Right atrium auricular region (tissue), 2 donors: ENCODE measurements around the gene C5. TPM values are rescaled to one million over a fixed set of nuclear protein-coding genes. Genes with fewer than 3 reads are reported as not detected.
A peak's percentile ranks its signal among the peaks of the same experiment; 100 is the strongest.

Experiments
- DNase-seq: peaks from one replicate; pipeline ENCODE4 v3.0.0-alpha.2; 2019; ENCODE audit warnings: low spot score
- H3K27ac ChIP-seq, 2 donors: fragments of 200-600 bp; sonication (generic); 1 replicate in 1 of 2; 2 replicates in 1 of 2; pipeline ENCODE4 v1.5.1; 2016 to 2019
- H3K27me3 ChIP-seq, 2 donors: fragments of 200-600 bp; sonication (generic); one replicate each; pipeline versions ENCODE4 v1.5.1 to v1.6.0; 2017 to 2019
- H3K36me3 ChIP-seq: fragments of 200-600 bp; sonication (generic); one replicate; pipeline ENCODE4 v1.5.1; 2016
- H3K4me1 ChIP-seq, 2 donors: fragments of 200-600 bp; sonication (generic); one replicate each; pipeline versions ENCODE4 v1.5.1 to v1.6.0; 2017 to 2019
- H3K4me3 ChIP-seq, 2 donors: fragments of 200-600 bp; sonication (generic); 1 replicate in 1 of 2; 2 replicates in 1 of 2; pipeline ENCODE4 v1.5.1; 2017 to 2019; ENCODE audit warnings: mild to moderate bottlenecking in 1 of 2, moderate library complexity in 1 of 2
- H3K9me3 ChIP-seq, 2 donors: fragments of 200-600 bp; sonication (generic); one replicate each; pipeline ENCODE4 v1.5.1; 2019
- total RNA-seq, 2 donors: library from RNA; depleted of rRNA; stranded (reverse); fragments of >200 nt; gene quantifications; one replicate each; pipeline ENCODE4 v1.1.0, GENCODE V29; 2016
- TF ChIP-seq, protein P1 (sequence below), 2 donors: fragments of 200-600 bp; sonication (generic); IDR thresholded peaks; one replicate each; pipeline ENCODE4 v1.5.1; 2019; ENCODE audit warnings: antibody characterized with exemption in 2 of 2

C5 gene
- total RNA-seq, 2 donors from 2014 or later, result 0.82 to 1.1 TPM

DNA sequence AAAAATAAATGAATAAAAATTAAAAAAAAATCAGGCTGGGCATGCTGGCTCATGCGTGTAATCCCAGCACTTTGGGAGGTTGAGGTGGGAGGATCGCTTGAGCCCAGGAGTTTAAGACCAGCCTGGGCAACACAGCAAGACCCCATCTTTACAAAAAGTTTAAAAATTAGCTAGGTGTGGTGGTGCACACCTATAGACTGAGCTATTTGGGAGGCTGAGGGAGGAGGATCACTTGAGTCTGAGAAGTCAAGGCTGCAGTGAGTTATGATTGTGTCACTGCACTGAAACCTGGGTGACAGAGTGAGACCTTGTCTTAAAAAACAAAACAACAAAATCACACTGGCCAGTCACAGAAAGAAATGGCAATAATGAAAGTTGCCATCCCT lies 21.3 kb upstream of the C5 start:
- peak overlapping the region in 1 of 2 donors; percentile 43 for H3K4me3 ChIP-seq

DNA sequence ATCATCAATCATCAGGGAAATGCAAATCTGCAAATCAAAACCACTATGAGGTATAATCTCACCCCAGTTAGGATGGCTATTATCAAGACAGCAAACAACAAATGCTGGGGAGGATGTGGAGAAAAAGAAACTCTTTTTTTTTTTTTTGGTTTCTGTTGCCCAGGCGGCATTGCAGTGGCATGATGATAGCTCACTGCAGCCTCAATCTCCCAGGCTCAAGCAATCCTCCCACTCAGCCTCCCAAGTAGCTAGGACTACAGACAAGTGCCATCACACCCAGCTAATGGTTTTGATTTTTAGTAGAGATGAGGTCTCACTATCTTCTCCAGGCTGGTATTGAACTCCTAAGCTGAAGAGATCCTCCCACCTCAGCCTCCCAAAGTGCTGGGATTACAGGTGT lies 19.3 kb upstream of the C5 start:
- Histone ChIP-seq H3K4me3 (no peak overlapping the region), H3K27ac (no peak overlapping the region), H3K36me3 (no peaks in the 10 kb centered on the region), H3K27me3 (no peaks in the 10 kb centered on the region), H3K9me3 (no peaks in the 10 kb centered on the region), H3K4me1 (peaks cover 0 to 10% of the 10 kb centered on the region in 2 donors)
- no peak for DNase-seq
- TF ChIP-seq, protein P1, sequence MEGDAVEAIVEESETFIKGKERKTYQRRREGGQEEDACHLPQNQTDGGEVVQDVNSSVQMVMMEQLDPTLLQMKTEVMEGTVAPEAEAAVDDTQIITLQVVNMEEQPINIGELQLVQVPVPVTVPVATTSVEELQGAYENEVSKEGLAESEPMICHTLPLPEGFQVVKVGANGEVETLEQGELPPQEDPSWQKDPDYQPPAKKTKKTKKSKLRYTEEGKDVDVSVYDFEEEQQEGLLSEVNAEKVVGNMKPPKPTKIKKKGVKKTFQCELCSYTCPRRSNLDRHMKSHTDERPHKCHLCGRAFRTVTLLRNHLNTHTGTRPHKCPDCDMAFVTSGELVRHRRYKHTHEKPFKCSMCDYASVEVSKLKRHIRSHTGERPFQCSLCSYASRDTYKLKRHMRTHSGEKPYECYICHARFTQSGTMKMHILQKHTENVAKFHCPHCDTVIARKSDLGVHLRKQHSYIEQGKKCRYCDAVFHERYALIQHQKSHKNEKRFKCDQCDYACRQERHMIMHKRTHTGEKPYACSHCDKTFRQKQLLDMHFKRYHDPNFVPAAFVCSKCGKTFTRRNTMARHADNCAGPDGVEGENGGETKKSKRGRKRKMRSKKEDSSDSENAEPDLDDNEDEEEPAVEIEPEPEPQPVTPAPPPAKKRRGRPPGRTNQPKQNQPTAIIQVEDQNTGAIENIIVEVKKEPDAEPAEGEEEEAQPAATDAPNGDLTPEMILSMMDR (IDR thresholded peaks at IDR 0.05), result no peak

More for the DNA sequence above, 21.3 kb upstream of the C5 start:
- TF ChIP-seq, protein P1 (IDR thresholded peaks at IDR 0.05), result no peak
- H3K9me3 ChIP-seq, result no peaks in the 10 kb centered on the region
- peak overlapping the region; percentile 66 to 86 for H3K27ac ChIP-seq
- DNase-seq, result no peak
- H3K4me1 ChIP-seq, result peaks cover 0 to 14% of the 10 kb centered on the region in 2 donors
- H3K36me3 ChIP-seq, result no peaks in the 10 kb centered on the region
- no peaks in the 10 kb centered on the region for H3K27me3 ChIP-seq

DNA sequence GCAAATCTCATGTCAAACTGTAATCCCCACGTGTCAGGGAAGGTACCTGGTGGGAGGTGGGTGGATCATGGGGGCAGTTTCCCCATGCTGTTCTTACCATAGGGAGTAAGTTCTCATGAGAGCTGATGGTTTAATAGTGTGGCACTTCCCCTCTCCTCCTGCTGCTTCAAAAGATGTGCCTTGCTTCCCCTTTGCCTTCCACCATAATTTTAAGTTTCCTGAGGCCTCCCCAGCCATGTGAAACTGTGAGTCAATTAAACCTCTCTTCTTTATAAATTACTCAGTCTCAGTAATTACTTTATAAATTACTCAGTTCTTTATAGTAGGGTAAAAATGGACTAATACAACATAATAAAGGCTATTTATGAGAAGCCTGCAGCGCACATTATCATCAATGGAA lies 17.6 kb upstream of the C5 start:
- Histone ChIP-seq H3K9me3 (no peaks in the 10 kb centered on the region), H3K27ac (no peak overlapping the region), H3K27me3 (no peaks in the 10 kb centered on the region), H3K4me3 (no peak overlapping the region), H3K36me3 (no peaks in the 10 kb centered on the region), H3K4me1 (no peaks in the 10 kb centered on the region)
- DNase-seq, result no peak
- TF ChIP-seq, protein P1 (IDR thresholded peaks at IDR 0.05), result no peak

DNA sequence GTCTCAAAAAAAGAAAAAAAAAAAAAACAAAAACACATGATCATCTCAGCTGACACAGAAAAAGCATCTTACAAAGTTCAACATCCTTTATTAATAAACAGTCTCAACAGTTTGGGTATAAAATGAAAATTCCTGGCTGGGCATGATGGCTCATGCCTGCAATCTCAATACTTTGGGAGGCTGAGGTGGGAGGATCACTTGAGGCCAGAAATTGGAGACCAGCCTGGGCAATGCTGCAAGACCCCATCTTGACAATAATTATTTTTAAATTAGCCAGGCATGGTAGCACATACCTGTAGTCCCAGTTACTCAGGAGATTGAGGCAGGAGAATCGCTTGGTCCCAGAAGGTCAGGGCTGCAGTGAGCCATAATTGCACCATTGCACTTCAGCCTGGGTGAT lies 16.8 kb upstream of the C5 start:
- no peak for DNase-seq
- H3K9me3 ChIP-seq, result no peaks in the 10 kb centered on the region
- H3K4me1 ChIP-seq, result no peaks in the 10 kb centered on the region
- H3K27me3 ChIP-seq, result no peaks in the 10 kb centered on the region
- H3K4me3 ChIP-seq, result no peak overlapping the region
- no peaks in the 10 kb centered on the region for H3K36me3 ChIP-seq
- TF ChIP-seq, protein P1 (IDR thresholded peaks at IDR 0.05), result no peak
- H3K27ac ChIP-seq, result no peak overlapping the region

DNA sequence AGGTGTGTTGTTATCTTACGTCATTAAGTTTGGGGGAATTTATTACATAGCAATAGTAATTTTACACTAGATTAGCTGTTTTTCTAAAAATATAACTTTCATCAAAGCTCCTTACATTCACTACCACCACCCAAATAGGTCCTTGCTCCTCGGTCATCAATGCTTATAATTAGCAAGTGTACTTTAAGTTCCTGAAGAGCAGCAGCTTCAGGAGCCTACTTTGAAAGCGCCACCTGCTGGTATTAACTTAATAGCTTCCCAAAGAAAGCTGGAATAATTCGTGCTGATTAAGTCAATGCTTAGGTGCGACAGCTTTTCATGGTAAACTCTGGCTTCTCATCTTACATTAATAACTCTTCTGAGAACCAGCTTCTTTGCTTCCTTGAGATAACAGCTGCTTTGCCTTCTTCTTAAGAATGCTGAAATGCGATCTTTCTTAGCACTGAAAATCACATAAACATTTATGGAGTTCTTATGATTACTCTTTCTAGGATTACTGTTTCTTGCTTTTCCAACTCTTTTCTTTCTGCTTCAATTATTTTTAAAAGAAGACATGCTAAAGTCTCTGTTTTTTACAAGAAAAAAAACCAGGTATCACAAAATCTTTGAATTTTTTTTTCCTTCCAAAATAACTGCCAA lies 10.0 kb upstream of the C5 start:
- DNase-seq, result no peak
- H3K27me3 ChIP-seq, result no peaks in the 10 kb centered on the region
- TF ChIP-seq, protein P1 (IDR thresholded peaks at IDR 0.05), result peak; percentile 59 to 81
- no peaks in the 10 kb centered on the region for H3K36me3 ChIP-seq
- H3K4me1 ChIP-seq, result no peaks in the 10 kb centered on the region
- no peak overlapping the region for H3K27ac ChIP-seq
- no peak overlapping the region for H3K4me3 ChIP-seq
- peaks cover 0 to 9% of the 10 kb centered on the region in 2 donors for H3K9me3 ChIP-seq

DNA sequence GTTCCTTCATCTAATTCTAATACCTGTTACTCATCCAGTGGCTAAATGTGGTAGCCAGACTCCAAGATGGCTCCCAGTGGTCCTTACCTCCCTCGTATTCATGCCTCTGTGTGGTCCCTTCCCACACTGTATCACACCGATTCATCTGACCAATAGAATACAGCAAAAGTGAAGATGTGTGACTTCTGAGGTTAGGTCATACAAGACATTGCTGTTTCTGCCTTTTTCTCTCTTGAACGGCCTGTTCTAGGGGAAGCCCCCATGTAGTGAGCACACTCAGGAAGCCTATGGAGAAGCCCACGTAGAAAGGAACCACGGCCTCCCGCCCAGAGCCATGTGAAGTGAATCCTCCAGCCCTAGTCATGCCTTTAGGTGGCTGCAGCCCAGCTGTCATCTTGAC lies 9.4 kb upstream of the C5 start:
- H3K4me3 ChIP-seq, result no peak overlapping the region
- no peak for DNase-seq
- TF ChIP-seq, protein P1 (IDR thresholded peaks at IDR 0.05), result no peak
- H3K4me1 ChIP-seq, result no peaks in the 10 kb centered on the region
- H3K27me3 ChIP-seq, result no peaks in the 10 kb centered on the region
- H3K27ac ChIP-seq, result no peak overlapping the region
- peaks cover 0 to 9% of the 10 kb centered on the region in 2 donors for H3K9me3 ChIP-seq
- no peaks in the 10 kb centered on the region for H3K36me3 ChIP-seq
